GM15510 (cell line): ENCODE measurements around the gene HMG20B.

ENCODE experiments used
- POLR2A ChIP-seq: IDR thresholded peaks from 3 replicates; pipeline ENCODE4 v1.6.1; 2011; ENCODE audit warnings: borderline replicate concordance; ENCODE audit not compliant: insufficient read length; ENCODE audit errors: extremely low read depth

The HMG20B gene

GRCh38 chr19:3572855-3573161, at the start of gene HMG20B:
Gene HMG20B (plus strand): TSS chr19:3572944. CDS start chr19:3573310, 366 bp downstream.
- TF ChIP-seq POLR2A, result peak; percentile 16

GRCh38 chr19:3523361-3524077, 49.2 kb upstream of the HMG20B start:
- no peak for TF ChIP-seq POLR2A

GRCh38 chr19:3524078-3524842, 48.5 kb upstream of the HMG20B start:
- TF ChIP-seq POLR2A, result no peak

- TF ChIP-seq POLR2A, result no peak
Measured at GRCh38 chr19:3524904-3525451, 47.8 kb upstream of the HMG20B start.

- TF ChIP-seq POLR2A, result no peak
Measured at GRCh38 chr19:3526507-3527237, 46.1 kb upstream of the HMG20B start.

- no peak for TF ChIP-seq POLR2A
Measured at GRCh38 chr19:3527238-3527910, 45.4 kb upstream of the HMG20B start.

GRCh38 chr19:3528080-3528479, 44.7 kb upstream of the HMG20B start:
- TF ChIP-seq POLR2A, result no peak

- TF ChIP-seq POLR2A, result no peak
Measured at GRCh38 chr19:3528539-3529211, 44.1 kb upstream of the HMG20B start.

- TF ChIP-seq POLR2A, result no peak
Measured at GRCh38 chr19:3530389-3530788, 42.4 kb upstream of the HMG20B start.

GRCh38 chr19:3531716-3532115, 41.0 kb upstream of the HMG20B start:
- no peak for TF ChIP-seq POLR2A

GRCh38 chr19:3532154-3532786, 40.5 kb upstream of the HMG20B start:
- no peak for TF ChIP-seq POLR2A

GRCh38 chr19:3533033-3533432, 39.7 kb upstream of the HMG20B start:
- no peak for TF ChIP-seq POLR2A

- no peak for TF ChIP-seq POLR2A
Measured at GRCh38 chr19:3533563-3534216, 39.1 kb upstream of the HMG20B start.
